Mesendoderm (in vitro differentiated cells): ENCODE results near the gene PRR3.
A peak's percentile ranks its signal among the peaks of the same experiment; 100 is the strongest.

Experiments
- DNase-seq: peaks from one replicate; pipeline ENCODE4 v3.0.0; 2013
- H2AK5ac ChIP-seq: 2 replicates; pipeline ENCODE4 v1.6.1; 2013; ENCODE audit warnings: low read length, inconsistent platforms
- H2BK120ac ChIP-seq: 2 replicates; pipeline ENCODE4 v1.6.1; 2013; ENCODE audit warnings: low read depth, mild to moderate bottlenecking, low read length, moderate library complexity, mixed read lengths
- H2BK15ac ChIP-seq: replicated peaks from 2 replicates; pipeline ENCODE4 v1.6.1; 2013; ENCODE audit warnings: low read depth, mild to moderate bottlenecking, moderate library complexity
- H2BK5ac ChIP-seq: 2 replicates; pipeline ENCODE4 v1.6.1; 2013; ENCODE audit warnings: low read length, inconsistent platforms
- H3K18ac ChIP-seq: 2 replicates; pipeline ENCODE4 v1.6.1; 2013; ENCODE audit warnings: mild to moderate bottlenecking, low read length, mixed read lengths
- H3K23ac ChIP-seq: one replicate; pipeline ENCODE4 v1.6.1; 2013; ENCODE audit warnings: low read length
- H3K27ac ChIP-seq: 2 replicates; pipeline ENCODE4 v1.5.1; 2013; ENCODE audit warnings: low read depth, mild to moderate bottlenecking, inconsistent platforms, low read length, moderate library complexity
- H3K27me3 ChIP-seq: 2 replicates; pipeline ENCODE4 v1.6.1; 2013; ENCODE audit warnings: low read length, control low read depth, mild to moderate bottlenecking, inconsistent platforms; ENCODE audit not compliant: insufficient read depth, poor library complexity
- H3K36me3 ChIP-seq: 2 replicates; pipeline ENCODE4 v1.6.1; 2013; ENCODE audit warnings: low read length, inconsistent platforms; ENCODE audit not compliant: control insufficient read depth, insufficient read depth
- H3K4ac ChIP-seq: one replicate; pipeline ENCODE4 v1.6.1; 2013; ENCODE audit warnings: low read depth, mild to moderate bottlenecking, low read length, moderate library complexity
- H3K4me1 ChIP-seq: 2 replicates; pipeline ENCODE4 v1.6.1; 2013; ENCODE audit warnings: low read depth, low read length, inconsistent platforms; ENCODE audit not compliant: control insufficient read depth
- H3K4me2 ChIP-seq: 2 replicates; pipeline ENCODE4 v1.6.1; 2013; ENCODE audit warnings: low read length
- H3K4me3 ChIP-seq: 2 replicates; pipeline ENCODE4 v1.5.1; 2013; ENCODE audit warnings: mild to moderate bottlenecking, low read length
- H3K56ac ChIP-seq: one replicate; pipeline ENCODE4 v1.6.1; 2013; ENCODE audit warnings: low read length
- H3K79me1 ChIP-seq: 2 replicates; pipeline ENCODE4 v1.6.1; 2013; ENCODE audit warnings: low read length, inconsistent platforms
- H3K79me2 ChIP-seq: 2 replicates; pipeline ENCODE4 v1.6.1; 2013; ENCODE audit warnings: mild to moderate bottlenecking, low read length; ENCODE audit not compliant: control insufficient read depth, insufficient read depth
- H3K9ac ChIP-seq: 2 replicates; pipeline ENCODE4 v1.6.1; 2013; ENCODE audit warnings: low read length, inconsistent platforms
- H4K5ac ChIP-seq: one replicate; pipeline ENCODE4 v1.6.1; 2013; ENCODE audit warnings: low read length
- H4K8ac ChIP-seq: one replicate; pipeline ENCODE4 v1.6.1; 2013; ENCODE audit warnings: low read depth, mild to moderate bottlenecking, control low read depth, low read length, moderate library complexity
- WGBS: extraction: QIAGEN DNeasy Blood & Tissue Kit; methylation state at CpG from one replicate; pipeline ENCODE4 v1.1.7; 2013; ENCODE audit warnings: low lambda C conversion rate, missing lambda C conversion rate; ENCODE audit not compliant: insufficient coverage; ENCODE audit errors: extremely low coverage; 5-methylcytosine and 5-hydroxymethylcytosine counted together

PRR3 gene

DNA sequence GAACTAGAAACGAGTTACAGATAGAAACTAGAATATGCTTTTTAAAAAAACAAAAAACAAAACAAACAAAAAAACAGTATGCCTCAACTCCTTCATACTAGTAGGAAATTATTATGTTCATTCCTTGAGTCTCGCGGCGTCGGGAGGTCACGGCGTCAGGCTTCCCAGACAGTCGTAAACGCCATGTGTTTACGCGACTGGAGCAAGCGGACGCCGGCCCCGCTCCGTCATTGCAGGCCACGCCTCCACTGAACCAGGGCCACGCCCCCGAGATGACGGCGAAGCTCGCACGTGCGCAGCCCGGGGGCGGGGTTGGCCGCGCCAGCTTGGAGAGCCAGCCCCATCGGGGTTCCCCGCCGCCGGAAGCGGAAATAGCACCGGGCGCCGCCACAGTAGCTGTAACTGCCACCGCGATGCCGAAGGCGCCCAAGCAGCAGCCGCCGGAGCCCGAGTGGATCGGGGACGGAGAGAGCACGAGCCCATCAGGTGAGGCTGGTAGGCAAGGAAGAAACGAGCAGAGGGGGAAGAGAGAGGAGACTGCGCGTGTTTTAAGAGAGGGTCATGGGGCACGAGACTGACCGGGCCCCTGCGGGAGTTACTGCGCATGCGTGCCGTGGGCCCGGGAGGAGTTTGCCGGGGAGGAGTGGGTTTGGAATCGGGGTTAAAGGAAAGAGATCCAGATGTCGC lies 14.1 kb downstream of the PRR3 start, which contains the start of gene ABCF1:
ABCF1 (plus strand) TSS at position 368 of the 687 bp plus-strand sequence; CDS start at position 414, 46 bp downstream.
- Histone ChIP-seq H4K5ac (no peak within 1 kb of the TSS), H3K36me3 (no peaks in the 10 kb centered on the region), H2BK15ac (no peak within 1 kb of the TSS), H3K79me2 (peaks cover 37% of the 10 kb centered on the region), H3K27me3 (no peaks in the 10 kb centered on the region), H3K4me2 (peak within 1 kb of the TSS; percentile 97), H4K8ac (no peak within 1 kb of the TSS), H2AK5ac (no peak within 1 kb of the TSS), H2BK120ac (no peak within 1 kb of the TSS), H2BK5ac (peak within 1 kb of the TSS; percentile 82), H3K27ac (peak within 1 kb of the TSS; percentile 32), H3K9ac (peak within 1 kb of the TSS; percentile 91), H3K18ac (no peak within 1 kb of the TSS), H3K4ac (no peak within 1 kb of the TSS), H3K79me1 (peaks cover 19% of the 10 kb centered on the region), H3K23ac (no peak within 1 kb of the TSS), H3K4me3 (peak within 1 kb of the TSS; percentile 82), H3K56ac (peak within 1 kb of the TSS; percentile 99), H3K4me1 (peaks cover 6% of the 10 kb centered on the region)
- DNase-seq = peak; percentile 98
- no CpG with 5 or more reads among the region's 59 CpGs for WGBS

- Histone ChIP-seq H3K4me2 (peak overlapping the region; percentile 37), H3K9ac (peak overlapping the region; percentile 91), H3K79me2 (peaks cover 38% of the 10 kb centered on the region), H3K4me3 (peak overlapping the region; percentile 82), H4K8ac (no peak overlapping the region), H2BK15ac (no peak overlapping the region), H3K18ac (no peak overlapping the region), H3K4me1 (peaks cover 6% of the 10 kb centered on the region), H3K27ac (no peak overlapping the region), H3K23ac (no peak overlapping the region), H3K27me3 (no peaks in the 10 kb centered on the region), H3K56ac (peak overlapping the region; percentile 99), H2BK120ac (no peak overlapping the region), H4K5ac (no peak overlapping the region), H2AK5ac (no peak overlapping the region), H2BK5ac (no peak overlapping the region), H3K4ac (no peak overlapping the region), H3K79me1 (peaks cover 23% of the 10 kb centered on the region), H3K36me3 (peaks cover under 1% of the 10 kb centered on the region)
- no CpG with 5 or more reads among the region's 8 CpGs for WGBS
- no peak for DNase-seq
Observed at GRCh38 chr6:30571762-30572082, 14.6 kb downstream of the PRR3 start.

- Histone ChIP-seq H2BK120ac (no peak overlapping the region), H3K27me3 (no peaks in the 10 kb centered on the region), H3K4ac (no peak overlapping the region), H3K4me2 (peak overlapping the region; percentile 37), H3K79me1 (peaks cover 25% of the 10 kb centered on the region), H3K9ac (peak overlapping the region; percentile 91), H4K5ac (no peak overlapping the region), H3K79me2 (peaks cover 40% of the 10 kb centered on the region), H3K56ac (peak overlapping the region; percentile 99), H3K23ac (no peak overlapping the region), H2BK5ac (no peak overlapping the region), H3K4me1 (peaks cover 6% of the 10 kb centered on the region), H3K36me3 (peaks cover 2% of the 10 kb centered on the region), H2BK15ac (no peak overlapping the region), H3K27ac (no peak overlapping the region), H3K4me3 (peak overlapping the region; percentile 82), H3K18ac (no peak overlapping the region), H2AK5ac (no peak overlapping the region), H4K8ac (no peak overlapping the region)
- peak; percentile 21 for DNase-seq
Observed at GRCh38 chr6:30572148-30572547, 15.1 kb downstream of the PRR3 start.

DNA sequence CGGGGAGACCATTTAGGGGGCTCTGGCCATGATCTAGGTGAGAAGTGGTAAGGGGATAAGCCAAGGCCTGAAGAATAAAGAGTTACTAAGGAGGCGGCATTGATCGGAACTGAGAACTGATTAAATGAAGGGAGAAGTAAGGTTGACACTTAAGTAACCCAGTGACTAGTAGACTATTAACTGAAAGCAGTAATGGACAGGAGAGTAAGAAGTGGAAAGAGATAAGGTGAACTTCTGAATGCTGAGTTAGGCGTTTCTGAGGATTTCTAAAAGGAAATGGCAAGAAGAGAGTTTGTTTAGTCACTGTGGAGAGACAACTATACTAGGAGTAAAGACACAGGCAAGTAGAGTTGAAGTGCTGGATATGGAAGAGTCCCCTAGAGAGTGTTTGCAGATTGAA lies 16.0 kb downstream of the PRR3 start:
- no peaks in the 10 kb centered on the region for H3K27me3 ChIP-seq
- H3K27ac ChIP-seq = no peak overlapping the region
- no CpG with 5 or more reads among the region's 4 CpGs for WGBS
- H3K56ac ChIP-seq = no peak overlapping the region
- H3K23ac ChIP-seq = no peak overlapping the region
- peak overlapping the region; percentile 3 for H3K4me2 ChIP-seq
- peaks cover 40% of the 10 kb centered on the region for H3K79me2 ChIP-seq
- no peak overlapping the region for H3K4me3 ChIP-seq
- H3K18ac ChIP-seq = no peak overlapping the region
- no peak overlapping the region for H2BK15ac ChIP-seq
- H2BK120ac ChIP-seq = no peak overlapping the region
- H3K4ac ChIP-seq = no peak overlapping the region
- no peak overlapping the region for H4K5ac ChIP-seq
- H3K4me1 ChIP-seq = peaks cover 6% of the 10 kb centered on the region
- H2BK5ac ChIP-seq = no peak overlapping the region
- no peak for DNase-seq
- H2AK5ac ChIP-seq = no peak overlapping the region
- H4K8ac ChIP-seq = no peak overlapping the region
- no peak overlapping the region for H3K9ac ChIP-seq
- peaks cover 25% of the 10 kb centered on the region for H3K79me1 ChIP-seq
- H3K36me3 ChIP-seq = peaks cover 5% of the 10 kb centered on the region

DNA sequence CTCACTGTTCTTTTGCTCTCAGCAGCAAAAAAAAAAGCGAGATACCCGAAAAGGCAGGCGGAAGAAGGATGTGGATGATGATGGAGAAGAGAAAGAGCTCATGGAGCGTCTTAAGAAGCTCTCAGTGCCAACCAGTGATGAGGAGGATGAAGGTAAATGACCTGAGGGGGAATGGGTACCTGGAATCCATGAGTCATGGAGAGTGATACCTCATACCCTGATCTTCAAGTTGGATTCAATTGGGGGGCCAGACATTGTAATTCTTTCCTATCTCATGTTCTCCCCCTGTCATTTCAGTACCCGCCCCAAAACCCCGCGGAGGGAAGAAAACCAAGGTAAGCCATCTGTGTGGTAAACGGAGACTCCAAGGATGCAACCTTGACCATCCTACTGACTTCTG lies 21.0 kb downstream of the PRR3 start:
- no peak overlapping the region for H4K8ac ChIP-seq
- H2AK5ac ChIP-seq = no peak overlapping the region
- H3K27ac ChIP-seq = no peak overlapping the region
- no peak overlapping the region for H2BK120ac ChIP-seq
- no peak overlapping the region for H3K4ac ChIP-seq
- H3K4me3 ChIP-seq = no peak overlapping the region
- H2BK5ac ChIP-seq = no peak overlapping the region
- no peak overlapping the region for H2BK15ac ChIP-seq
- DNase-seq = no peak
- no peak overlapping the region for H4K5ac ChIP-seq
- H3K4me2 ChIP-seq = no peak overlapping the region
- H3K27me3 ChIP-seq = no peaks in the 10 kb centered on the region
- no peak overlapping the region for H3K56ac ChIP-seq
- no peak overlapping the region for H3K23ac ChIP-seq
- H3K9ac ChIP-seq = no peak overlapping the region
- H3K79me1 ChIP-seq = peaks cover 17% of the 10 kb centered on the region
- peaks cover 23% of the 10 kb centered on the region for H3K36me3 ChIP-seq
- no peaks in the 10 kb centered on the region for H3K4me1 ChIP-seq
- peaks cover 26% of the 10 kb centered on the region for H3K79me2 ChIP-seq
- no peak overlapping the region for H3K18ac ChIP-seq
- WGBS = no CpG with 5 or more reads among the region's 8 CpGs

DNA sequence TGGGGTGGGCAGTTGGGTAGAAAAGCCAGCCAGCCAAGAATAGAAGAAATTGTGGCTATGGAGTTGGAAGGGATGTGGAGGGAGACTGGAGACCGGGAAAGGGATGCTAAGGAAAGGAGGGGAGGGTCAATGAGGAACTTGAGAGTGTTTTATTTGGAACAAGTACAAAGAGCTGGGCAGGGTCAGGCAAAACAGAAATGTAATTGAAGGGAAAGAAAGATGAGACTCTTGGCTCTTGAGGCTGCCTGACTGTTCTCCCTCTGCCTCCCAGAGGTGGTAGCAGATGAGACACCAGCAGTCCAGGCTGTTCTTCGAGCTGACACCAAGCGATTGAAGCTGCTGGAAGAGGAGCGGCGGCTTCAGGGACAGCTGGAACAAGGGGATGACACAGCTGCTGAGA lies 26.8 kb downstream of the PRR3 start:
- peaks cover 41% of the 10 kb centered on the region for H3K36me3 ChIP-seq
- H3K27me3 ChIP-seq = no peaks in the 10 kb centered on the region
- H3K18ac ChIP-seq = no peak overlapping the region
- no peak overlapping the region for H2AK5ac ChIP-seq
- no peak overlapping the region for H4K8ac ChIP-seq
- no peak overlapping the region for H3K4me3 ChIP-seq
- no peak overlapping the region for H2BK5ac ChIP-seq
- no peak for DNase-seq
- no peak overlapping the region for H3K27ac ChIP-seq
- no peak overlapping the region for H3K4me2 ChIP-seq
- no peak overlapping the region for H3K9ac ChIP-seq
- no peak overlapping the region for H3K56ac ChIP-seq
- H3K4me1 ChIP-seq = no peaks in the 10 kb centered on the region
- no CpG with 5 or more reads among the region's 5 CpGs for WGBS
- no peak overlapping the region for H3K23ac ChIP-seq
- no peak overlapping the region for H2BK15ac ChIP-seq
- no peak overlapping the region for H2BK120ac ChIP-seq
- no peak overlapping the region for H3K4ac ChIP-seq
- no peaks in the 10 kb centered on the region for H3K79me1 ChIP-seq
- H3K79me2 ChIP-seq = no peaks in the 10 kb centered on the region
- no peak overlapping the region for H4K5ac ChIP-seq
